HepG2 (cell line): ENCODE data around the gene LGALS8. TPM values are rescaled to one million over a fixed set of nuclear protein-coding genes. Genes with fewer than 3 reads are reported as not detected.

ENCODE experiments used
- HNF4G ChIP-seq, 2 experiments: sonication (generic) in 1 of 2; formaldehyde crosslinking in 1 of 2; IDR thresholded peaks; 2 replicates each; pipeline versions ENCODE4 v1.4.0 to v1.6.1; 2011 to 2020; ENCODE audit warnings: borderline replicate concordance in 2 of 2, low read depth in 2 of 2, mild to moderate bottlenecking in 2 of 2, low read length in 1 of 2, missing genetic modification reagents in 1 of 2, moderate library complexity in 1 of 2
- PRMT3 ChIP-seq: sonication (generic); formaldehyde crosslinking; IDR thresholded peaks from 2 replicates; pipeline ENCODE4 v1.8.1; 2022; ENCODE audit warnings: low read depth, mild to moderate bottlenecking, moderate library complexity, missing genetic modification reagents, borderline replicate concordance
- RFX5 ChIP-seq: IDR thresholded peaks from 2 replicates; pipeline ENCODE4 v1.6.1; 2011; ENCODE audit warnings: low read depth, low read length, improper control_type of control experiment
- TAF1 ChIP-seq: sonication (generic); formaldehyde crosslinking; IDR thresholded peaks from 2 replicates; pipeline ENCODE4 v1.4.0; 2020; ENCODE audit warnings: missing genetic modification reagents
- TCF7L2 ChIP-seq: IDR thresholded peaks from 2 replicates; pipeline ENCODE4 v1.6.1; 2011; ENCODE audit warnings: mild to moderate bottlenecking, low read depth, low read length, moderate library complexity
- XRCC5 ChIP-seq: fragments of 200-400 bp; formaldehyde crosslinking; optimal IDR thresholded peaks from 2 replicates; pipeline ENCODE3; 2017; ENCODE audit warnings: mild to moderate bottlenecking, low read length
- polyA plus RNA-seq, 8 experiments: library from polyadenylated mRNA; depleted of rRNA in 3 of 8; stranded (reverse) in 7 of 8; unstranded in 1 of 8; fragments of >200 nt; fragmentation: Illumina TruSeq in 4 of 8; extraction: Trizol in 4 of 8; gene quantifications; 2 replicates each; pipeline versions ENCODE4 v1.2.1 to v1.2.3, GENCODE V29; 2011 to 2016; ENCODE audit warnings: low read depth in 4 of 8, missing spikeins in 1 of 8, mixed read lengths in 1 of 8; ENCODE audit not compliant: insufficient read depth in 1 of 8
- total RNA-seq, 5 experiments: library from RNA; depleted of rRNA; stranded (reverse); fragments of >200 nt; fragmentation: Illumina TruSeq; extraction: Trizol; gene quantifications; 2 replicates each; pipeline ENCODE4 v1.2.3, GENCODE V29; 2016; ENCODE audit warnings: low read depth in 1 of 5
- TF ChIP-seq, protein P1 (sequence below): sonication (generic); formaldehyde crosslinking; IDR thresholded peaks from 2 replicates; pipeline ENCODE4 v1.8.0; 2022; ENCODE audit warnings: missing genetic modification reagents, mild to moderate bottlenecking, moderate library complexity, borderline replicate concordance
- TF ChIP-seq, protein P2 (sequence below): sonication (generic); formaldehyde crosslinking; IDR thresholded peaks from 2 replicates; pipeline ENCODE4 v1.8.1; 2023; ENCODE audit warnings: mild to moderate bottlenecking, moderate library complexity, missing genetic modification reagents
- TF ChIP-seq, protein P3 (sequence below): IDR thresholded peaks from 2 replicates; pipeline ENCODE4 v1.6.1; 2018; ENCODE audit warnings: missing genetic modification reagents
- TF ChIP-seq, protein P4 (sequence below): sonication (generic); formaldehyde crosslinking; IDR thresholded peaks from 2 replicates; pipeline ENCODE4 v1.4.0; 2020; ENCODE audit warnings: mild to moderate bottlenecking, missing genetic modification reagents, borderline replicate concordance
- TF ChIP-seq, protein P5 (sequence below): sonication (generic); formaldehyde crosslinking; IDR thresholded peaks from 2 replicates; pipeline ENCODE4 v1.4.0; 2020; ENCODE audit warnings: missing genetic modification reagents, mild to moderate bottlenecking, borderline replicate concordance
- TF ChIP-seq, protein P6 (sequence below): sonication (generic); formaldehyde crosslinking; IDR thresholded peaks from 2 replicates; pipeline ENCODE4 v1.4.0; 2020; ENCODE audit warnings: mild to moderate bottlenecking, missing genetic modification reagents

LGALS8 gene
- total and polyA plus RNA-seq, 2 of the 13 experiments (the other 11 are each of a cell fraction or from before 2014, with no cell fraction given): 29.3 to 185 TPM

DNA sequence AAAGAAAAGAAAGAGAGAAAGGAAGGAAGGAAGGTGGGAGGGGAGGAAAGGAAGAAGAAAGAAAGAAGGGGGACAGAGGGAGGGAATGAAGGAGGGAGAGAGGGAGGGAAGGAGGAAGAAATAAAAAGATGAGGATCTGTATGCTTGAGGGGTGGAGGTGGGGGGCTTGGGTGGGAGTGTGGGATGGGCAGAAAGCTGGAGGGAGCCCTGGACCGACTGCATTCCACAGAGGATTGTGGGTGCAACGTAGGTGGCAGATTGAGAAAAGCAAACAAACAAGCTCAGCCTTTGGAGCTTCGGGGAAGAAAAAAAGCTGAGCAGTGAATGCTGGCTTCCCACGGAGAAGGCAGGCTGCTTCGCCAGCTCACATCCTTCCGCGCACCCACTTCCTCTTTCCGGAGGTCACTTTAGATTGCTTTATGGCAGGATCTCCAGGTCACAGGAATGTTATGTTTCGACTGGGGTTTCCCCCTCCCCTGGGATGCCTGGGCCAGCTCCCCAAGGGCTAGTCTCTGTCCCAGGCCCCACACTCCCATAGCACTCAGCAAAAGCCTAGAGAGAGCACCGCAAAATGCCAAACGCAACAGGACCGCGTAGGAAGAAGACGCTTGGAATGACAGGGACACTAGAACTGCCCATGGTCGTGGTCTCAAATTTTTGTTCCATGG, 20.7 kb upstream of the LGALS8 start (continued):
- TF ChIP-seq, protein P1, sequence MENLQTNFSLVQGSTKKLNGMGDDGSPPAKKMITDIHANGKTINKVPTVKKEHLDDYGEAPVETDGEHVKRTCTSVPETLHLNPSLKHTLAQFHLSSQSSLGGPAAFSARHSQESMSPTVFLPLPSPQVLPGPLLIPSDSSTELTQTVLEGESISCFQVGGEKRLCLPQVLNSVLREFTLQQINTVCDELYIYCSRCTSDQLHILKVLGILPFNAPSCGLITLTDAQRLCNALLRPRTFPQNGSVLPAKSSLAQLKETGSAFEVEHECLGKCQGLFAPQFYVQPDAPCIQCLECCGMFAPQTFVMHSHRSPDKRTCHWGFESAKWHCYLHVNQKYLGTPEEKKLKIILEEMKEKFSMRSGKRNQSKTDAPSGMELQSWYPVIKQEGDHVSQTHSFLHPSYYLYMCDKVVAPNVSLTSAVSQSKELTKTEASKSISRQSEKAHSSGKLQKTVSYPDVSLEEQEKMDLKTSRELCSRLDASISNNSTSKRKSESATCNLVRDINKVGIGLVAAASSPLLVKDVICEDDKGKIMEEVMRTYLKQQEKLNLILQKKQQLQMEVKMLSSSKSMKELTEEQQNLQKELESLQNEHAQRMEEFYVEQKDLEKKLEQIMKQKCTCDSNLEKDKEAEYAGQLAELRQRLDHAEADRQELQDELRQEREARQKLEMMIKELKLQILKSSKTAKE (CRISPR knock-in tag): peak; percentile 46; the same call in 1 of the 2 replicates
- TF ChIP-seq HNF4G (IDR thresholded peaks at IDR 0.05; ENCODE audit: borderline replicate concordance, low read depth, low read length): peak; percentile 47; the same call in 1 of the 2 replicates
- no peak; the same call in 1 of the 2 replicates for TF ChIP-seq HNF4G (CRISPR knock-in tag; IDR thresholded peaks at IDR 0.05; ENCODE audit: borderline replicate concordance, low read depth)
- TF ChIP-seq TCF7L2: no peak
- no peak for TF ChIP-seq RFX5
- TF ChIP-seq PRMT3: 0 out of 2 replicates have a peak, but pooled peaks have one; percentile 30
- TF ChIP-seq XRCC5: peak; percentile 28
- TF ChIP-seq, protein P2, sequence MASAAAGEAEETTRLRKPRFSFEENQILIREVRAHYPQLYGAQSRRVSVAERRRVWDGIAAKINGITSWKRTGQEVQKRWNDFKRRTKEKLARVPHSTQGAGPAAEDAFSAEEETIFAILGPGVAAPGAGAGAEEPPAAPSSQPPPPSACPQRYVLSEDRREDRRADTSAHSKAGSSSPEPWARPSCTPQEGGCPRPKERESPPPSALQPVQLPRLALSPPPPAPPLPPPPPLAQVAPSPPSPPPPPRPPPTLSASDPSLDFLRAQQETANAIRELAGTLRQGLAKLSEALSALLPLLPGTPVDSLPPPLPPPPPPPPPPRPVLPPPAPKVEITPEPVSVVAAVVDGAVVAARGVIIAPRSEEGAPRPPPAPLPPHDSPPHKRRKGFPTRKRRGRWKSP: 0 out of 2 replicates have a peak, but pooled peaks have one; percentile 28
- TF ChIP-seq, protein P3, sequence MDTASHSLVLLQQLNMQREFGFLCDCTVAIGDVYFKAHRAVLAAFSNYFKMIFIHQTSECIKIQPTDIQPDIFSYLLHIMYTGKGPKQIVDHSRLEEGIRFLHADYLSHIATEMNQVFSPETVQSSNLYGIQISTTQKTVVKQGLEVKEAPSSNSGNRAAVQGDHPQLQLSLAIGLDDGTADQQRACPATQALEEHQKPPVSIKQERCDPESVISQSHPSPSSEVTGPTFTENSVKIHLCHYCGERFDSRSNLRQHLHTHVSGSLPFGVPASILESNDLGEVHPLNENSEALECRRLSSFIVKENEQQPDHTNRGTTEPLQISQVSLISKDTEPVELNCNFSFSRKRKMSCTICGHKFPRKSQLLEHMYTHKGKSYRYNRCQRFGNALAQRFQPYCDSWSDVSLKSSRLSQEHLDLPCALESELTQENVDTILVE (CRISPR knock-in tag): peak; percentile 36; the same call in 1 of the 2 replicates
- TF ChIP-seq, protein P4, sequence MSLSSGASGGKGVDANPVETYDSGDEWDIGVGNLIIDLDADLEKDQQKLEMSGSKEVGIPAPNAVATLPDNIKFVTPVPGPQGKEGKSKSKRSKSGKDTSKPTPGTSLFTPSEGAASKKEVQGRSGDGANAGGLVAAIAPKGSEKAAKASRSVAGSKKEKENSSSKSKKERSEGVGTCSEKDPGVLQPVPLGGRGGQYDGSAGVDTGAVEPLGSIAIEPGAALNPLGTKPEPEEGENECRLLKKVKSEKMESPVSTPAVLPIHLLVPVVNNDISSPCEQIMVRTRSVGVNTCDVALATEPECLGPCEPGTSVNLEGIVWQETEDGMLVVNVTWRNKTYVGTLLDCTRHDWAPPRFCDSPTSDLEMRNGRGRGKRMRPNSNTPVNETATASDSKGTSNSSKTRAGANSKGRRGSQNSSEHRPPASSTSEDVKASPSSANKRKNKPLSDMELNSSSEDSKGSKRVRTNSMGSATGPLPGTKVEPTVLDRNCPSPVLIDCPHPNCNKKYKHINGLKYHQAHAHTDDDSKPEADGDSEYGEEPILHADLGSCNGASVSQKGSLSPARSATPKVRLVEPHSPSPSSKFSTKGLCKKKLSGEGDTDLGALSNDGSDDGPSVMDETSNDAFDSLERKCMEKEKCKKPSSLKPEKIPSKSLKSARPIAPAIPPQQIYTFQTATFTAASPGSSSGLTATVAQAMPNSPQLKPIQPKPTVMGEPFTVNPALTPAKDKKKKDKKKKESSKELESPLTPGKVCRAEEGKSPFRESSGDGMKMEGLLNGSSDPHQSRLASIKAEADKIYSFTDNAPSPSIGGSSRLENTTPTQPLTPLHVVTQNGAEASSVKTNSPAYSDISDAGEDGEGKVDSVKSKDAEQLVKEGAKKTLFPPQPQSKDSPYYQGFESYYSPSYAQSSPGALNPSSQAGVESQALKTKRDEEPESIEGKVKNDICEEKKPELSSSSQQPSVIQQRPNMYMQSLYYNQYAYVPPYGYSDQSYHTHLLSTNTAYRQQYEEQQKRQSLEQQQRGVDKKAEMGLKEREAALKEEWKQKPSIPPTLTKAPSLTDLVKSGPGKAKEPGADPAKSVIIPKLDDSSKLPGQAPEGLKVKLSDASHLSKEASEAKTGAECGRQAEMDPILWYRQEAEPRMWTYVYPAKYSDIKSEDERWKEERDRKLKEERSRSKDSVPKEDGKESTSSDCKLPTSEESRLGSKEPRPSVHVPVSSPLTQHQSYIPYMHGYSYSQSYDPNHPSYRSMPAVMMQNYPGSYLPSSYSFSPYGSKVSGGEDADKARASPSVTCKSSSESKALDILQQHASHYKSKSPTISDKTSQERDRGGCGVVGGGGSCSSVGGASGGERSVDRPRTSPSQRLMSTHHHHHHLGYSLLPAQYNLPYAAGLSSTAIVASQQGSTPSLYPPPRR (CRISPR knock-in tag): peak; percentile 74; the same call in 1 of the 2 replicates
- peak; percentile 35; the same call in 1 of the 2 replicates for TF ChIP-seq TAF1 (CRISPR knock-in tag)
- TF ChIP-seq, protein P5, sequence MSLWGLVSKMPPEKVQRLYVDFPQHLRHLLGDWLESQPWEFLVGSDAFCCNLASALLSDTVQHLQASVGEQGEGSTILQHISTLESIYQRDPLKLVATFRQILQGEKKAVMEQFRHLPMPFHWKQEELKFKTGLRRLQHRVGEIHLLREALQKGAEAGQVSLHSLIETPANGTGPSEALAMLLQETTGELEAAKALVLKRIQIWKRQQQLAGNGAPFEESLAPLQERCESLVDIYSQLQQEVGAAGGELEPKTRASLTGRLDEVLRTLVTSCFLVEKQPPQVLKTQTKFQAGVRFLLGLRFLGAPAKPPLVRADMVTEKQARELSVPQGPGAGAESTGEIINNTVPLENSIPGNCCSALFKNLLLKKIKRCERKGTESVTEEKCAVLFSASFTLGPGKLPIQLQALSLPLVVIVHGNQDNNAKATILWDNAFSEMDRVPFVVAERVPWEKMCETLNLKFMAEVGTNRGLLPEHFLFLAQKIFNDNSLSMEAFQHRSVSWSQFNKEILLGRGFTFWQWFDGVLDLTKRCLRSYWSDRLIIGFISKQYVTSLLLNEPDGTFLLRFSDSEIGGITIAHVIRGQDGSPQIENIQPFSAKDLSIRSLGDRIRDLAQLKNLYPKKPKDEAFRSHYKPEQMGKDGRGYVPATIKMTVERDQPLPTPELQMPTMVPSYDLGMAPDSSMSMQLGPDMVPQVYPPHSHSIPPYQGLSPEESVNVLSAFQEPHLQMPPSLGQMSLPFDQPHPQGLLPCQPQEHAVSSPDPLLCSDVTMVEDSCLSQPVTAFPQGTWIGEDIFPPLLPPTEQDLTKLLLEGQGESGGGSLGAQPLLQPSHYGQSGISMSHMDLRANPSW (CRISPR knock-in tag): 0 out of 2 replicates have a peak, but pooled peaks have one; percentile 33
- TF ChIP-seq, protein P6, sequence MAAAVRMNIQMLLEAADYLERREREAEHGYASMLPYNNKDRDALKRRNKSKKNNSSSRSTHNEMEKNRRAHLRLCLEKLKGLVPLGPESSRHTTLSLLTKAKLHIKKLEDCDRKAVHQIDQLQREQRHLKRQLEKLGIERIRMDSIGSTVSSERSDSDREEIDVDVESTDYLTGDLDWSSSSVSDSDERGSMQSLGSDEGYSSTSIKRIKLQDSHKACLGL (CRISPR knock-in tag): 0 out of 2 replicates have a peak, but pooled peaks have one; percentile 17
